HG02852 (cell line): ENCODE measurements around the gene DIP2C.

ENCODE experiments used
- ATAC-seq: cut with Tn5 transposase; IDR thresholded peaks from one replicate; pipeline ENCODE4 v1.9.1; 2021; ENCODE audit warnings: mild to moderate bottlenecking, moderate library complexity; ENCODE audit not compliant: unreplicated experiment

The DIP2C gene

DNA sequence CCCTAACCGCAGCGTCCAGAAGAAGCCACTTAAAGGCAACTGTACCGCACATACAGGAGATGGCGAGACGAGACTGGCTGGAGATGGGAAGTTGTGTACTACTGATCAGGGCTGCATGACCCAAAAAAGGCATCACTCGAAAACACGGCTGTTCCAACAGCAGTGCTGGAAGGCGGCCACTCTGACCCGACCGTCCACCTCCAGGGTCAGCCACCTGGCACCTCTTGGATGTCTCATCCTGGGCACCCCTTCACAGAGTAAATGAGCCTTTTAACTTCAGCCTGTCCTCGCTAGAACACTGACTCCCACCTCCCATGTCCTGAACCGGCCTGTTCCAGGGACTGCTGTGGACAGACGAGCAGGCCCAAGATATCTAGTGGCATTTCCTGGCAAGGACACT is 180.7 kb downstream of the DIP2C start:
- no peak for ATAC-seq

DNA sequence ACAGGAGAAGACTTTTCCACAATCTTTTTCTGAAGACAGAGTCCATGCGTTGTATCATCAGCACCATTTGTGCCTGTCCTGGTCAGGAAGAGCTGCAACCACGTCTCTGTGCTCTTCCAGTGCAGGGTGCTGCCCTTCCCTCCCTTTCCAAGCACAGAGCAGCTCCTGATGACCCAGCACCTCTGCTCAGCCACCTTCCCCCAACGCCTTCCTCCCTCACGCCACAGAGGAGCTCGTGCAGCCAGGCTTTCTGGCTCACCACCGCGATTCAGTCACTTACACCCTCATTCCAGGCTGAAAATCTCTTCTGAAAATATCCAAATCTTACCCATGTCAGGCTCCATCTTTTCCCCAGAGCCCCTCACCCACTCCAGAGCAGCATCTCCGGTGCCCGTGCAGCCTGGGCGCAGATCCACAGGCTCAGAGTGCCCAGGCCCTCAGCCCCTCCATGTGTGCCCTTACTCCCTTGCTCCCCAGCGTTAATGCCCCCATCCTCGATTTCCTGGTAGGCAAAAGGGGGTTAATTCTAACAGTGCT is 181.5 kb downstream of the DIP2C start:
- ATAC-seq, result no peak

DNA sequence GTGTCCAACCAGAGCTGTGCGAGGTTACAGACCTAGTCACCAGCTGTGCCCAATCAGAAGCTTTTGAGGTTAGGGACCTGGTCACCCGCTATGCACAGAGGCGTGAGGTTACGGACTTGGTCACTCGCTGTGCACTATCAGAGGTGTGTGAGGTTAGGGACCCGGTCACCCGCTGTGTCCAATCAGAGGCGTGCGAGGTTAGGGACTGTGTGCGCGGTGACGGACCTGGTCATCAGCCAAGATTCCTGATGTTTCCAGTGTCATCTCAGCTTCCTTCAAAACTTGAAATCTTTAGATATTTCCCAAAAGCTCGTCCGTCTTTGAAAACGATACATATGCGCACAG is 182.1 kb downstream of the DIP2C start:
- no peak for ATAC-seq

DNA sequence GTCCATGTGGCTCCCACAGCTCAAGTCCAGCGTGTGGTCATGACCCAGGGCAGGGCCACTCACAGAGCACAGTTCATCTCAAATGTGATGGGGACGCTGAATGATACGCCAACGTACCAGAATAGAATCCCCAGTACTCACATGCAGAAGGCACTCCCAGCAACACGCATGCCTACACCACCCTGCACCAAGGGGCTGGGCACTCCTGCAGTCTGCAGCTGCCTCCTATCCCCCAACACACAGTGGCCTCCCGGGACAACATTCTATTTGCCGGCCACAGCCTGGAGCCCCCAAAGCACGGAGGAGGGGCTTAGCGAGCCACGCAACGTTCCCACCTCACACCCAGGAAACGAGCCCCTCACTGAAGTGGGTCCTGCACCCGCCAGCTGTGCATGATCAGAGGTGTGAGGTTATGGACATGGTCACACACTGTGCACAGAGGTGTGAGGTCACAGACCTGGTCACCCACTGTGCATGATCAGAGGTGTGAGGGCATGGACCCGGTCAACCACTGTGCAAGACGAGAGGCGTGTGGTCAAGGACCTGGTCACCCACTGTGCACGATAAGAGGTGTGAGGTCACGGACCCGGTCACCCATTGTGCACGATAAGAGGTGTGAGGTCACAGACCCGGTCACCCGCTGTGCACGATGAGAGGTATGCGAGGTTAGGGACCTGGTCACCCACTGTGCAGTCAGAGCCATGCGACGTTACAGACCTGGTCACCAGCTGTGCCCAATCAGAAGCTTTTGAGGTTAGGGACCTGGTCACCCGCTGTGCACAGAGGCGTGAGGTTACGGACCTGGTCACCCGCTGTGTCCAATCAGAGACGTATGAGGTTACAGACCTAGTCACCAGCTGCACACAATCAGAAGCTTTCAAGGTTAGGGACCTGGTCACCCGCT is 182.8 kb downstream of the DIP2C start:
- ATAC-seq, result no peak

DNA sequence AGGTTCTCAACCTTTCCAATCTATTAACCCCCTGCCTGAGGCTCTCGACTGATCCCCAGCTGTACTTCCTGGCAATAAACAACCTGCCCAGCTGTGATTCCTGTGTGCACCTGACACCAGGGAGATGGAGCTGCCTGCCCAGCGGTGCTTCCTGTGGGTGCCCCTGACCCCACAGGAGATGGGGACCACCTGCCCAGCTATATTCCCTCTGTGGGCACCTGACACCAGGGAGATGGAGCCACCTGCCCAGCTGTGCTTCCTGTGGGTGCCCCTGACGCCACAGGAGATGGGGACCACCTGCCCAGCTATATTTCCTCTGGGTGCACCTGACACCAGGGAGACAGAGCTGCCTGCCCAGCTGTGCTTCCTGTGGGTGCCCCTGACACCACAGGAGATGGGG is 184.0 kb downstream of the DIP2C start:
- ATAC-seq, result no peak

DNA sequence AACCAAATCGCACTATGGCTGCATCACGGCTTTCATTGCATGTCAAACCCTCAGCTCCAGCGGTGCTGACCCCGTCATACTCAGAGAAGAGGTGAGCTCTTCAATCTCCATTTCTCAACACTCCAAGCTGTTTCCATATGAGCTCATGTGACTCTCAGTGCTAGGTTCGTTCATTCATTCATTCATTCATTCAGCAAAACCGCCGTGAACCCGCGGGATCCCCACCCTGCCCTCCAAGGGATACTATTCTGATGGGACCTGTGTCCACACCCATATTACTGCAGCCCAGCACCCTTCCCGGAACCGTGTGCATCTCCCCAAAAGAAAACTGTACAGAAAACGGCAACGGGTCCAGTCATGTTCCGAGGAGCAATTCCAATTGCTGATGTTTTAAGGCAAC is 184.7 kb downstream of the DIP2C start:
- no peak for ATAC-seq

DNA sequence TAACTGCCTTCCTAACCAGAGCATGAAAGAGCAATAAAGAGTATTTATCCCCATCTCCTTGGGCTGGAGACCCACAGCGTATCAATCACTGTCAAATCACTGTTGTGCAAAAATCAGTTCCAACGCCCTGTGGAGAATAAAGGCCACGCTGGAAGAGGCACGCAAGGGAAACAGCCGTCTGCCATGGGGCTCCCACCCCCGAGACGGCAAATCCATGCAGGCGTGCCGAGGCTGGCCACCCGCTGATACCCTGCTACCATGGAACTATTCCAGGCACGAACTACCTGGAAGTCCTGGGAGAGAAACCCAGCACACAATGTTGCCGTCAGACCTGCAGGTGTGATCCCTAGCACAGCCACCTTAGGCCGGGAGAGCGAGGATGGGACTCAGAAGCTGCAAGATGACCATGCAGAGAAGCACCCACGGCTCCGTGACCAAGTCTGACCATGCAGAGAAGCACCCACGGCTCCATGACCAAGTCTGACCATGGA is 185.3 kb downstream of the DIP2C start:
- ATAC-seq, result no peak

DNA sequence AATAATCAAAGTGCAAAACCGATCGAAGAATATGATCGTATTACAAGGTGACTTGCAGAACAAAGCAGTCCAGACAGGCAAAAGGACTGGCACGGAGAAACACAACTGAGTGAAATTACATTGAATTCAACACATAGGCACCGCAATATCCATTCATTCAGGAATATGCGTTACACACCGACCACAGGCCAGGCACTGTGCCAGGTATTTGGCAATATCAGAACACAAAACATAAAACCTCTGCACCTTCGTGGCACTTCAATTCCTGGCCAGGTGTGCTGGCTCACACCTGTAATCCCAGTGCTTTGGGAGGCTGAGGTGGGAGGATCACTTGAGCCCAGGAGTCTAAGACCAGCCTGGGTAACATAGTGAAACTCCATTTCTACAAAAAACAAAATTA is 187.9 kb downstream of the DIP2C start:
- ATAC-seq, result no peak

DNA sequence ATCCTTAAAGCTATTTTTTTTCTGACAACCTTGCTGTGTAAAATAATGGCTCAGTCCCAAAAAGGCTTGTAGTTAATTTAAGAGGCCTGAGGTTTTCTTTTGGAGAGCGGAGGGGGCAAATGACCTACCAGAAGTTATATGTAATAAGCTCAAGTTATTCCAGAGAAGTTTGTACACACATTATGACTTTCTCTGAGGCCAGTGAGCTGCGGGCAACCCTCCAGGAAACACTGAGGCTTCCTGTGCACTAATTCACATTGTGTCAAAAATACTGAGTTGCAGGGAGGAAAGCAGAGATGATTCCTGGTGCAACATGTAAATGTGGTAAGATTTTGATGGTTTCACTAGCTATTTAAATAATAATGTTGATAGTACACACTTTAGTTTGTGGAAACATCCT is 188.6 kb downstream of the DIP2C start:
- no peak for ATAC-seq

DNA sequence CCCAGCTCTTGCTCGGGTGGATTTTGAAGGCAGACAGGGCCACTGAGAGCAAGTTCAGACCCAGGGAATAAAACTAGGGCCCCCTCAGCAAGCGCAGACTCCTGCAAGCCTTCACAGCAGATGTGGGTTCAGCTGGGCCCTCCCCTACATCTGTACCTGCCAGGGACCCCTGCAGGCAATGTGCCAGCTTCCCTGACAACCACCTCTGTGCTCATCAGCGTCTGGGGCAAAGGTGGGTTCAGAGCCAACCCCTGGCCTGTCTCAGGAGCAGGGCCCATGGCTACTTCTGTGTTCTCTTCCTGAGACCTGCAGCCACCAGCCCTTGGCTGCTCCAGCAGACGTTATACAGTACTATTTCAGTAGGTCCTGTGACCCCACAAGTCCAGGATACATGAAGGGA is 189.5 kb downstream of the DIP2C start:
- ATAC-seq, result no peak

DNA sequence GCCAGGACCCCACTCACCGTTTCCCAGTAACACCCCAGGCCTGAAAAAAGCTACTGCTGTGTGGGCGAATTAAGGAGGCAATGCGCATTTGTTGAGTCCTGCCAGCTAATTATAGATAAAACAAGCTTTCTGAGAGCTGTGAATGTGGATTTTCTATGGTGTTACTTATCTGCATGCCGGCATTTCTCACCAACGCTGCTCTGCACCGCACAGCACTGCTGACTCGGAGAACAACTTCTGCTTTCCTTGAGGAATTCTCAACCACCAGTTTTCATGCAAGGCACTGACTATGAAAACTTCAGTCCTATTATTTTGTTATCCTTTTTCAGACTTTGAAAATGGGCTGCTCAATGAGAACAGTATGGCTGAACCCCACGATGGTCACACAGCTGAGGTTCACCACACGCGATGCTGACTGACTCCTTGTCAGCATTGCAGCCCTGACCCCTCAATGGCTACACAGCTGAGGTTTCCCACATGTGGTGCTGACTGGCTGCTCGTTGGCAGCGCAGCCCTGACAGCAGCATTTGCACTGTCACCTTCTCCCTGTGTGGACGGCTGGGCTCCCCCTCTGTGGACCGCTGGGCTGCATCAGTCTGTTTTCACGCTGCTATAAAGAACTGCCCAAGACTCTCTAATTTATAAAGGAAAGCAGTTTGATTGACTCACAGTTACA is 190.6 kb downstream of the DIP2C start:
- no peak for ATAC-seq

DNA sequence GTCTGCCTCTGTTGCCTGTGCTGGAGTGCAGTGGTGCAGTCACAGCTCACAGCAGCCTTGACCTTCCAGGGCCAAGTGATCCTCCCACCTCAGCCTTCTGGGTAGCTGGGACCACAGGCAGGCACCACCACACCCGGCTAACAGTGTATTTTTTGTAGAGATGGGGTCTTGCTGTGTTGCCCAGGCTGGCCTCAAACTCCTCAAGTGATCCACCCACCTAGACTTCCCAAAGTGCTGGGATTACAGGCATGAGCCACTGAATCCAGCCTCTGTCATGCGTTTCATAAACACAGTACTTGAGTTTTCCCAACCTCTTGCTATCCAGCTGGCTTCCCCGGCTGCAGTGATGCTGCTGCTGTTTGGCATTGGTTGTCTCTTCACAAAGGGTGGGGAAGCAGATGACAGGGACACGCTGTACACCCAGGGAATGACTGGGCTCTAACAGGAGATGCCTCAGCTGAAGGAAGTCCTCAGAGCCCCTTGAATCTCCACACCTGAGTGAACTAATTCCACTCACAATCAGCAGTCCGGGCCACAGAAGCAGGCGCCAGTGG is 191.5 kb downstream of the DIP2C start:
- no peak for ATAC-seq

DNA sequence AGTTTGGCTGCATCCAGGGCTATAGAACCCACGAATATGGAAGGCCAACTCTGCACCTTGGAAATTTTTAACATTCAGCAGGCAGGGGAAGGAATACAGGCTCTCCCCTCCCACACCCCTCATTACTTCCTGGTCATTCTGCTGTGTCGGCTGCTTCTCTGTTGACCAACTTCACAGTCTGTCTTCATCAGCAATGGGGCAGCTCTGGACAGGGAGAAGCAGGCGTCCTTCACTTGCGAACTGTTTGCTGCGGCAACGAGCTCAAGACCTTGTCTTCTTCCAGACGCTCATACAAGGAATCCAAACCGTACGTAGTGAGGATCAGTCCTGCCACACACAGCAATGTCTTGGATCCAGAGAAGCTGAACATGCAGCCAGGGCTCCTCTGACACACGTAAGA is 192.2 kb downstream of the DIP2C start:
- no peak for ATAC-seq

DNA sequence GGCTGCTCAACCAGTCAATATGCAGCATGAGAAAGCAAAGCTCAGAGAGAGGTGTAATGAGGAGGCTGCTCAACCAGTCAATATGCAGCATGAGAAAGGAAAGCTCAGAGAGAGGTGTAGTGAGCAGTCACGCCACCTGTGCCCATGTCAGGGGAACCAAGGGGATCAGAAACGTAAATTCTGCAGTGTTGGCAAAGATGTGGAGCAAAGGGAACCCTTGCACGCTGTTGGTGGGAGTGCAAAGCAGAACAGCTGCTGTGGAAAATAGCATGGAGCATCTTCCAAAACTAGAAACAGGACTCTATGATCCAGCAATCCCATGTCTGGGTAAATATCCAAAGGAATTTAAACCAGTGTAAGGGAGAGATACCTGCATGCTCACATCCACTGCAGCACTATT is 194.9 kb downstream of the DIP2C start:
- no peak for ATAC-seq

DNA sequence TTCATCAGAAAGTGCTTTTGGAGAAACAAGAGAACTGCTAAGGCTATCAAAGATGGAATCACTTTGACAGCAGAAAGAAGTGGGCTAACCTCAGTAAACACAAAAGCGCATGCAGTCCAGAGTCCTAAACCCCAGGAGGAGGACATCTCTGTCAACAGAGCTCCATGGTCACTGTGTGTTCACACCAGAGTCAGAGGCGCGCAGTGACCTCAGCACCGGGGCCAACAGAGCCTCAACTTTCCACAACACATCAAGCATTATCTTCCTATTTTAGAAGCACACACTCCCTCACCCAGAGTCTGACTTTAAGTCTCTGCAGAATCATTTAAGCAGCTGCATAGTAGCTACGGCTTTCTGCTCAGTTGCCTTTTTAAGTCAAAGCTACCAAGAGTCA is 195.3 kb downstream of the DIP2C start:
- ATAC-seq, result no peak

DNA sequence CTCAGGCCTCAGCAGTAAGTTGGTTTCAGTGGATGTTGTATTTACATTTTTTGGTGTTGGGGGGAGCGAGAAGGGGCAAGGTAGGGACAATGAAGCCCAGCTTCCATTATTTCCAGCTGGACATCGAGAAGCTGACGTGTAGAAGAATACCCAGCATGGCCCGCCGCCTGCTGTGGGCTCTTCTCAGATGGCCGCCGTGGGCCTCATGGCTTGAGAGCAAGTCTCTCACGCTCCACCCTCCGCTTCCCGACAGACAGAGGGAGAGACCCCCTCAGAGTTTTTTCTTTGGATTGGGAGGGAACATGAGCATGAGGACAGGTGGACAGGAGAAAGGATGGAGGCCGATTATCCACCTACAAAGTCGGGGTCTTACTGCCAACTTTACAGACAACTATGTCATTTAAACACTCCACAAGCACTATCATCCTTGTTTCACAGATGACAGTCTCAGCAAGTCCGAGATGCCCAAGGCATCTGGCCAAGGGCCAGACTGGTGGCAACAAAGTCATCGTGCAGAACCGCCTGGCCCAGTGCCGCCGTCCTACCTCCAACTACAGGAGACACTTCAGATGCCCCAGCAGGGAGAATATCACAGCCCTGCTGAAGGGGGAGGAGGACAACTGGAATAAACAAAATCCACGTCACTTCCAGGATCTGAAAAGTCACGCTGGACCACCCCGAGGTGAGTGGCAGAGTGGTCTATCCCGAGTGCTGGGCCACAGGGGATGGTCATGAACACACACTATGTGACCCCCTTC is 195.9 kb downstream of the DIP2C start:
- ATAC-seq, result no peak

DNA sequence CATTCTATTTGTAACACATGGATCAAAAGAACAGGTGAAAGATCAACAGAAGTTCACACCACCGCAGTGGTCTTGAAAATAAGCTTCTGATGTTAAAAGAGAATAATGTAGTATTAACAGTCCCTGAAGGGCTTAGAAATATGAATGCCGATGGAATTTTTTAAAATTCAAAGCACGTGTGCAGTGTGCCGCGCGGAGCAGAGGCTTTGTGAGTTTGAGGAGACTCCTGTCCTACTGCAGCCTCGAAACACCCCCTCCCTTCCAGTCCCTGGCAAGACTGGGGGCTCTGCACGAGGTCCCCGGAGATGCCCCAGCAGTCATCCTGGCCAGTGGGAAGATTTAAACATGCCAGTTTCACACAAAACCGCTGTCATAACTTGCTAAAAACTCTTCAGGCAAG is 196.6 kb downstream of the DIP2C start:
- no peak for ATAC-seq

DNA sequence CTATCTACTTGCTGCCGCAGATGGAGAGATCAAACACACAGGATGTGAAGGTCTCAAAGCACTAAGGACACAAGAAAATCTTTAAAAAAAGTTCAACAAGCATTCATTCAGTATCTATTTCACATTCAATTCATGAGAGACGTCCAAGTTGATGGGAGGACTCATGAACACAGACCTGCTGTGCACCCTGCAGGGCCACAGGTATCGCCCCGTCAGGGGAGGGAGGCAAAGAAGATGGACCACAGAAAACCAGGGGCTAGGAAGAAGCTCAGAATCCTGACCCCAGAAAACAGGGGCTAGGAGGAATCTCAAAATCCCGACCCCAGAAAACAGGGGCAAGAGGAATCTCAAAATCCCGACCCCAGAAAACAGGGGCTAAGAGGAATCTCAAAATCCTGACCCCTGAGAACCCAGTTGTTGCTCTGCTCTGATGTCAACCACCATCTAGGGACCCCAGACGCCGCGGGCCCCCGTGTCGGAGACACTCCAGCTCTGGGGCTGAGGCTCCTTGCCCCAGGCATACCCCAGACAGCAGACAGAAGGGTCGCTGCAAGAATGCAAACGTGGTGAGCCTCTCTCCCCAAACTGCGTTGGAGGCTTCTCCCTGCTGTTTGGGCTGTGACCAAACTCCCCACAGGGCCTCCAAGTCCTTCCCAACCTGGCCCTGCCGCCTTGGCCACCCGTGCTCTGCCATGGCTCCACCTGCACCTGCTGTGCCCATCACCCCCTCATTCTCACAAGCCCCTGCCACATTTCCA is 197.6 kb downstream of the DIP2C start:
- ATAC-seq, result no peak

DNA sequence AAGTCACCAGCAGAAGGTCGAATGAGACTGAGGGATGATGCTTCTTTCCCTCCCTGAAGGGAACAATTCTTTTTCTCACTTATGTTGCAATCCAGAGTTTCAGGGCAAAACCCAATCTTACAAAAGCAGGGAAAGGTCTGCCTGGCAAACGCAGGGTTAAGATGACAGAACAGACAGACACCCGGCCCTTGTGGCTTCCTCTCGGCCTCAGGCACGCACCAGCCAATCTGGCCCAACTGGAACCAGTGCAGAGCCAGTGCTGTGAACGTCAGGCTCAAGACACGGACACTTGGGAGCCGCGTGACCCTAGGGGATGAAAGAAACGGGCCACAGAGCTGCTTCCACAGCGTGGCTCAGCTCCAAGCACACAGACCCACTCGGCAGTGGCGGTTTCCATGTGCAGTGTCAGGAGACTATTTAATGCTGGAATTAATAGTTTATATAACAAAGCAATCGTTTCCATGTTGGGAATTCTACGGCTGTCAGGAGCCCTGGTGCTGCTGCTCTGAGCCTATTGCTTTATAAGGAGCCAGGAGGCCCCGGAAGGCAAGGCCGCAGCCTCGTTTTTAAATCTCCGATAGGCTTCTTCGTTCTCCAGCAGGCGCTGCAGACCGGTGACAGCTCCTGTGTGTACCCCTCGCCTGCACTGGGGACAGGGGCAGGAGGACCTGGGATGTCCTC is 198.4 kb downstream of the DIP2C start:
- ATAC-seq, result no peak

DNA sequence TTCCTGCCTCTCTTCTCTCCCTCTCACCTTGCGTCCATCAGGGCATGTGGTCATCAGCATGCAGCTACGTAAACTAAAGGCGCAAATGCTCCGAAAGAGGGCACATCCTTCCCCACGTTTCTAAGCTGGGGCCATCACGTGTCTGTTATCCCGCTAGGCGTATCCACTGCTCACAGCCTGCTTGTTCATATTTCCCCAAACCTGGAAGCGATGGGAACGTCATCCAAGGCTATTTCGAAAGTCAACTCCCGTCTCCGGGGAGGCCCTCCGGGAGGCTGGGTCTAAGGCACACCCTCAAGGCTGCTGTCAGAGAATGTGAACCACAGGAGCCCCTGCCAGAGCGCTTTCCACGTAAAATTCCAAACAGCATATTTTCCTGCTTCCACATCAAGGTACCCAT is 199.2 kb downstream of the DIP2C start:
- no peak for ATAC-seq
